Activated naive CD8-positive, alpha-beta T cell treated with anti-CD3 and anti-CD28 coated beads, Interleukin-2, amount 50 U/mL, for 24 hours (primary cell): ENCODE data around the gene TMEM101.
"Not testable (repeated sequence)": the region's sequence is repeated elsewhere in the genome, so short reads cannot be mapped to it uniquely, and the experiment has no call there.

Experiments used
- ATAC-seq: fragments of 150-1000 bp; cut with Tn5 transposase; one replicate; pipeline ENCODE4 v1.10.0; 2021
- DNase-seq: peaks from one replicate; pipeline ENCODE4 v3.0.0; 2021
- H3K27ac Mint-ChIP-seq: one replicate; pipeline ENCODE4 v1.8.0; 2021; ENCODE audit warnings: mild to moderate bottlenecking, mixed read lengths
- H3K27me3 Mint-ChIP-seq: one replicate; pipeline ENCODE4 v1.8.0; 2021; ENCODE audit warnings: mixed read lengths
- H3K36me3 Mint-ChIP-seq: one replicate; pipeline ENCODE4 v1.8.0; 2021; ENCODE audit warnings: low read depth, mixed read lengths
- H3K4me1 Mint-ChIP-seq: one replicate; pipeline ENCODE4 v1.8.0; 2021; ENCODE audit warnings: mixed read lengths
- H3K4me3 Mint-ChIP-seq: one replicate; pipeline ENCODE4 v1.8.0; 2021; ENCODE audit warnings: mild to moderate bottlenecking, moderate library complexity, mixed read lengths
- H3K9me3 Mint-ChIP-seq: one replicate; pipeline ENCODE4 v1.8.0; 2021; ENCODE audit warnings: mixed read lengths

TMEM101 gene

GRCh38 chr17:44000141-44000860 lies 14.5 kb downstream of the TMEM101 start:
- ATAC-seq = no peak
- DNase-seq = no peak
- peaks cover 18% of the 10 kb centered on the region for H3K27me3 Mint-ChIP-seq
- H3K27ac Mint-ChIP-seq = no peak overlapping the region
- H3K9me3 Mint-ChIP-seq = no peaks in the 10 kb centered on the region
- H3K4me1 Mint-ChIP-seq = peaks cover 1% of the 10 kb centered on the region
- no peaks in the 10 kb centered on the region for H3K36me3 Mint-ChIP-seq
- no peak overlapping the region for H3K4me3 Mint-ChIP-seq

- peaks cover 21% of the 10 kb centered on the region for H3K27me3 Mint-ChIP-seq
- H3K4me3 Mint-ChIP-seq = no peak overlapping the region
- no peak overlapping the region for H3K27ac Mint-ChIP-seq
- no peaks in the 10 kb centered on the region for H3K4me1 Mint-ChIP-seq
- DNase-seq (no peak), ATAC-seq (no peak)
- H3K36me3 Mint-ChIP-seq = no peaks in the 10 kb centered on the region
- H3K9me3 Mint-ChIP-seq = no peaks in the 10 kb centered on the region
These were observed 15.7 kb downstream of the TMEM101 start for GRCh38 chr17:43999024-43999423.

- ATAC-seq (no peak), DNase-seq (no peak)
- Mint-ChIP-seq H3K27ac (no peak overlapping the region), H3K36me3 (no peaks in the 10 kb centered on the region), H3K4me3 (no peak overlapping the region), H3K9me3 (no peaks in the 10 kb centered on the region), H3K4me1 (no peaks in the 10 kb centered on the region), H3K27me3 (peaks cover 20% of the 10 kb centered on the region)
These were observed 16.2 kb downstream of the TMEM101 start for GRCh38 chr17:43998552-43998951.

- not testable (repeated sequence) for H3K4me1 Mint-ChIP-seq, H3K36me3 Mint-ChIP-seq, DNase-seq, H3K27ac Mint-ChIP-seq, H3K4me3 Mint-ChIP-seq, H3K9me3 Mint-ChIP-seq, ATAC-seq
- peaks cover 20% of the 10 kb centered on the region for H3K27me3 Mint-ChIP-seq
These were observed 17.6 kb downstream of the TMEM101 start for GRCh38 chr17:43997180-43997579.

- Mint-ChIP-seq H3K27ac (no peak overlapping the region), H3K9me3 (no peaks in the 10 kb centered on the region), H3K4me3 (no peak overlapping the region), H3K27me3 (peaks cover 20% of the 10 kb centered on the region), H3K36me3 (no peaks in the 10 kb centered on the region), H3K4me1 (no peaks in the 10 kb centered on the region)
- ATAC-seq = no peak
- DNase-seq = no peak
These were observed 19.7 kb downstream of the TMEM101 start for GRCh38 chr17:43995150-43995471.

GRCh38 chr17:43994272-43995149 lies 20.3 kb downstream of the TMEM101 start:
- H3K27ac Mint-ChIP-seq = no peak overlapping the region

GRCh38 chr17:43992641-43993040 lies 22.1 kb downstream of the TMEM101 start:
- H3K27me3 Mint-ChIP-seq = peaks cover 27% of the 10 kb centered on the region
- DNase-seq (no peak), ATAC-seq (no peak)
- no peaks in the 10 kb centered on the region for H3K9me3 Mint-ChIP-seq
- H3K27ac Mint-ChIP-seq = no peak overlapping the region
- H3K4me3 Mint-ChIP-seq = no peak overlapping the region
- H3K36me3 Mint-ChIP-seq = no peaks in the 10 kb centered on the region
- no peaks in the 10 kb centered on the region for H3K4me1 Mint-ChIP-seq

More at GRCh38 chr17:43994272-43995149, 20.3 kb downstream of the TMEM101 start:
- Mint-ChIP-seq H3K9me3 (no peaks in the 10 kb centered on the region), H3K4me1 (no peaks in the 10 kb centered on the region), H3K36me3 (no peaks in the 10 kb centered on the region), H3K4me3 (no peak overlapping the region), H3K27me3 (peaks cover 20% of the 10 kb centered on the region)
- ATAC-seq (peak; percentile 82), DNase-seq (peak; percentile 72)

- H3K9me3 Mint-ChIP-seq = no peaks in the 10 kb centered on the region
- ATAC-seq = no peak
These were observed 26.5 kb downstream of the TMEM101 start for GRCh38 chr17:43988301-43988700.

GRCh38 chr17:43987131-43988021 lies 27.4 kb downstream of the TMEM101 start:
- Mint-ChIP-seq H3K27ac (no peak overlapping the region), H3K9me3 (no peaks in the 10 kb centered on the region), H3K4me1 (no peaks in the 10 kb centered on the region), H3K27me3 (peaks cover 46% of the 10 kb centered on the region), H3K4me3 (no peak overlapping the region), H3K36me3 (no peaks in the 10 kb centered on the region)
- DNase-seq (no peak), ATAC-seq (no peak)

More at GRCh38 chr17:43988301-43988700, 26.5 kb downstream of the TMEM101 start:
- H3K27ac Mint-ChIP-seq = no peak overlapping the region
- DNase-seq = no peak
- no peak overlapping the region for H3K4me3 Mint-ChIP-seq
- H3K36me3 Mint-ChIP-seq = no peaks in the 10 kb centered on the region
- no peaks in the 10 kb centered on the region for H3K4me1 Mint-ChIP-seq
- peaks cover 37% of the 10 kb centered on the region for H3K27me3 Mint-ChIP-seq

GRCh38 chr17:43986225-43986981 lies 28.4 kb downstream of the TMEM101 start:
- DNase-seq = no peak
- H3K9me3 Mint-ChIP-seq = no peaks in the 10 kb centered on the region
- ATAC-seq = no peak
- H3K4me1 Mint-ChIP-seq = no peaks in the 10 kb centered on the region
- H3K4me3 Mint-ChIP-seq = no peak overlapping the region
- no peak overlapping the region for H3K27ac Mint-ChIP-seq
- H3K27me3 Mint-ChIP-seq = peaks cover 56% of the 10 kb centered on the region
- H3K36me3 Mint-ChIP-seq = no peaks in the 10 kb centered on the region

GRCh38 chr17:43984521-43984920 lies 30.2 kb downstream of the TMEM101 start:
- Mint-ChIP-seq H3K27ac (no peak overlapping the region), H3K4me3 (no peak overlapping the region), H3K4me1 (no peaks in the 10 kb centered on the region), H3K36me3 (no peaks in the 10 kb centered on the region), H3K9me3 (no peaks in the 10 kb centered on the region), H3K27me3 (peaks cover 62% of the 10 kb centered on the region)
- ATAC-seq = no peak
- DNase-seq = no peak

- no peak for DNase-seq
- no peaks in the 10 kb centered on the region for H3K36me3 Mint-ChIP-seq
- H3K27ac Mint-ChIP-seq = no peak overlapping the region
- no peaks in the 10 kb centered on the region for H3K9me3 Mint-ChIP-seq
- ATAC-seq = no peak
- H3K4me1 Mint-ChIP-seq = no peaks in the 10 kb centered on the region
- peak overlapping the region; percentile 21 for H3K4me3 Mint-ChIP-seq
- peaks cover 64% of the 10 kb centered on the region for H3K27me3 Mint-ChIP-seq
These were observed 31.0 kb downstream of the TMEM101 start for GRCh38 chr17:43983515-43984411.

GRCh38 chr17:43983196-43983514 lies 31.6 kb downstream of the TMEM101 start:
- Mint-ChIP-seq H3K27ac (no peak overlapping the region), H3K36me3 (no peaks in the 10 kb centered on the region), H3K4me3 (no peak overlapping the region), H3K4me1 (no peaks in the 10 kb centered on the region), H3K27me3 (peaks cover 65% of the 10 kb centered on the region), H3K9me3 (no peaks in the 10 kb centered on the region)
- no peak for ATAC-seq
- no peak for DNase-seq
